MM.1S (cell line): ENCODE data around the gene KCNC4.

Source experiments
- DNase-seq: peaks from one replicate; pipeline ENCODE4 v3.0.0-alpha.2; 2015
- H2AFZ ChIP-seq: fragments of 300-600 bp; sonication (generic); 2 replicates; pipeline ENCODE4 v1.6.0; 2016; ENCODE audit warnings: antibody characterized with exemption, low read length
- H3F3A ChIP-seq: fragments of 300-600 bp; sonication (generic); 2 replicates; pipeline ENCODE4 v1.6.1; 2016; ENCODE audit warnings: mild to moderate bottlenecking, antibody characterized with exemption, low read length, moderate library complexity, mixed read lengths; ENCODE audit not compliant: insufficient read depth
- H3K27ac ChIP-seq: fragments of 300-600 bp; sonication (generic); 2 replicates; pipeline ENCODE4 v1.5.1; 2016; ENCODE audit warnings: mild to moderate bottlenecking, low read length
- H3K27me3 ChIP-seq: fragments of 300-600 bp; sonication (generic); replicated peaks from 2 replicates; pipeline ENCODE4 v1.6.0; 2016; ENCODE audit warnings: low read length; ENCODE audit not compliant: insufficient read depth
- H3K36me3 ChIP-seq: fragments of 300-600 bp; sonication (generic); replicated peaks from 2 replicates; pipeline ENCODE4 v1.6.1; 2016; ENCODE audit warnings: mild to moderate bottlenecking, low read length, mixed read lengths; ENCODE audit not compliant: insufficient read depth
- H3K4me1 ChIP-seq: fragments of 300-600 bp; sonication (generic); 2 replicates; pipeline ENCODE4 v1.6.1; 2016; ENCODE audit warnings: low read length, mixed read lengths
- H3K4me2 ChIP-seq: fragments of 300-600 bp; sonication (generic); 2 replicates; pipeline ENCODE4 v1.6.0; 2016; ENCODE audit warnings: low read depth, low read length
- H3K4me3 ChIP-seq: fragments of 300-600 bp; sonication (generic); 2 replicates; pipeline ENCODE4 v1.5.1; 2016; ENCODE audit warnings: low read length, mixed read lengths
- H3K79me2 ChIP-seq: fragments of 300-600 bp; sonication (generic); 2 replicates; pipeline ENCODE4 v1.6.1; 2016; ENCODE audit warnings: mixed run types, low read length, mixed read lengths
- H3K9ac ChIP-seq: fragments of 300-600 bp; sonication (generic); 2 replicates; pipeline ENCODE4 v1.6.1; 2016; ENCODE audit warnings: low read length, mixed read lengths
- H3K9me2 ChIP-seq: fragments of 300-600 bp; sonication (generic); replicated peaks from 2 replicates; pipeline ENCODE4 v1.6.1; 2016; ENCODE audit warnings: mild to moderate bottlenecking, low read length, mixed read lengths; ENCODE audit not compliant: insufficient read depth
- H3K9me3 ChIP-seq: fragments of 300-600 bp; sonication (generic); replicated peaks from 2 replicates; pipeline ENCODE4 v1.6.1; 2016; ENCODE audit warnings: mild to moderate bottlenecking, low read length, mixed read lengths; ENCODE audit not compliant: insufficient read depth
- H4K20me1 ChIP-seq: fragments of 300-600 bp; sonication (generic); 2 replicates; pipeline ENCODE4 v1.6.1; 2016; ENCODE audit warnings: mild to moderate bottlenecking, low read length, moderate library complexity, mixed read lengths; ENCODE audit not compliant: insufficient read depth
- EZH2 ChIP-seq: fragments of 300-600 bp; sonication (generic); optimal IDR thresholded peaks from 2 replicates; pipeline ENCODE3; 2017; ENCODE audit warnings: low read depth, mild to moderate bottlenecking, antibody characterized with exemption, low read length, mixed read lengths
- EZH2phosphoT487 ChIP-seq: fragments of 300-600 bp; sonication (generic); IDR thresholded peaks from 2 replicates; pipeline ENCODE4 v1.6.1; 2018; ENCODE audit warnings: antibody characterized with exemption, low read length
- TF ChIP-seq, protein P1 (sequence below): fragments of 300-600 bp; sonication (generic); IDR thresholded peaks from 2 replicates; pipeline ENCODE4 v1.5.1; 2016; ENCODE audit warnings: antibody characterized with exemption, low read length, mixed read lengths

KCNC4 gene

DNA sequence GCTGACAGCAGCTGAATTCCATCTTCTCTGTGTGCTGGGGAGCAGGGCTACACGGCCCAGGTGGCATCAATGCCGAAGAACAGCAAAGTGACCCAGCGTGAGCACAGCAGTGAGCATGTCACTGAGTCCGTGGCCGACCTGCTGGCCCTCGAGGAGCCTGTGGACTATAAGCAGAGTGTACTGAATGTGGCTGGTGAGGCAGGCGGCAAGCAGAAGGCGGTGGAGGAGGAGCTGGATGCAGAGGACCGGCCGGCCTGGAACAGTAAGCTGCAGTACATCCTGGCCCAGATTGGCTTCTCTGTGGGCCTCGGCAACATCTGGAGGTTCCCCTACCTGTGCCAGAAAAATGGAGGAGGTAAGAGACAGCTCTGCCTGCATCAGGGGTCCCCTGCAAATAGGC is 43.3 kb upstream of the KCNC4 start:
- Histone ChIP-seq H3F3A (no peaks in the 10 kb centered on the region), H3K36me3 (no peaks in the 10 kb centered on the region), H3K27ac (no peak overlapping the region), H2AFZ (no peak overlapping the region), H3K4me3 (no peak overlapping the region), H4K20me1 (no peaks in the 10 kb centered on the region), H3K4me1 (no peaks in the 10 kb centered on the region), H3K9me3 (no peaks in the 10 kb centered on the region), H3K9ac (no peak overlapping the region), H3K9me2 (no peaks in the 10 kb centered on the region), H3K4me2 (no peak overlapping the region), H3K79me2 (no peaks in the 10 kb centered on the region), H3K27me3 (no peaks in the 10 kb centered on the region)
- TF ChIP-seq, protein P1, sequence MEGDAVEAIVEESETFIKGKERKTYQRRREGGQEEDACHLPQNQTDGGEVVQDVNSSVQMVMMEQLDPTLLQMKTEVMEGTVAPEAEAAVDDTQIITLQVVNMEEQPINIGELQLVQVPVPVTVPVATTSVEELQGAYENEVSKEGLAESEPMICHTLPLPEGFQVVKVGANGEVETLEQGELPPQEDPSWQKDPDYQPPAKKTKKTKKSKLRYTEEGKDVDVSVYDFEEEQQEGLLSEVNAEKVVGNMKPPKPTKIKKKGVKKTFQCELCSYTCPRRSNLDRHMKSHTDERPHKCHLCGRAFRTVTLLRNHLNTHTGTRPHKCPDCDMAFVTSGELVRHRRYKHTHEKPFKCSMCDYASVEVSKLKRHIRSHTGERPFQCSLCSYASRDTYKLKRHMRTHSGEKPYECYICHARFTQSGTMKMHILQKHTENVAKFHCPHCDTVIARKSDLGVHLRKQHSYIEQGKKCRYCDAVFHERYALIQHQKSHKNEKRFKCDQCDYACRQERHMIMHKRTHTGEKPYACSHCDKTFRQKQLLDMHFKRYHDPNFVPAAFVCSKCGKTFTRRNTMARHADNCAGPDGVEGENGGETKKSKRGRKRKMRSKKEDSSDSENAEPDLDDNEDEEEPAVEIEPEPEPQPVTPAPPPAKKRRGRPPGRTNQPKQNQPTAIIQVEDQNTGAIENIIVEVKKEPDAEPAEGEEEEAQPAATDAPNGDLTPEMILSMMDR: no peak
- TF ChIP-seq EZH2: no peak
- TF ChIP-seq EZH2phosphoT487: no peak
- DNase-seq: no peak

DNA sequence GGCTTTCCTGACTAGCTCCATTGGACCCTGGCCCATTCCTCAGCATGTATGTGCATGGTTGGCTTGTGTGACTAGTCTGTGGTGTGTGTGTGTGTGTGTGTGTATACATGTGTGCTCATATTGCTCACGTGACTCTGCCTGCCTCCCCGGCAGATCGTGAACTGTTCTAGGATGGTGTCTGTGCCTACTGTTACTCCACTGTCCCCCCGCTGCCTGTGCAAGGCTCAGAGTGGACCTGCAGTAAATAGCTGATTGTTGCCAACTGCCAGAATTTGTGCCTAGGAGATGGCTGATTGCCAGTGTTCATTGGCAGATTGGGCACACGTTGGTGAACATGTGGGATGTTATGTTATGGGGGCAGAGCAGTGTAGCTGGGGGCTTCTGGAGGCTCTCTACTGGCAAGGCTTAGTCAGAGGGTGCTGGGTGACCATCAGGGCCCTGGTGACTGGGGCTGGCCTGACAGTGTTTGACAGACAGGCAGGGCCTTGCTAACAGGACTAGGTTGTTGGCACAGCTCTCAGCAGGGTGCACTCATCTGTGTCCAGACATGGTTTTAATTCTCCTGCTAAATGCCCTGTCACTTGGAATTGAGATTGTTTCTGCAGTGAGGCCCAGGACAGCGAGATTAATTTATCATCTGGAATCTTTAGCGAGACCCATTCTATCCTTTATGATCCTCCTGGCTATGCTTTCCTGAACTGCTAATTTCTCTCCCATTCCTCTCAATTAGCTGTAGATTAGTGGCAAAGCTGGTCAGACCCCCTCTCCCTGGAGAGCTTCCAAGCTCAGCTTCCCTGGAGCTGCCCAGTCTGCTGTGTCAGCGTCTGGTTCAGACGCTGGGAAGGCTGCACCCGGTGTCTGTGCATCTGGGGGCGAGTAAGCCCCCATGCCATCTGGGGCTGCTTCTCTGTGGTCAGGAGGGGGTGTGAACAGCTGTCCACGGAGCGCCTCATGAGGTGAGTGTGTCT is 39.1 kb upstream of the KCNC4 start:
- no peak for DNase-seq
- H3K27me3 ChIP-seq: no peaks in the 10 kb centered on the region
- H3K27ac ChIP-seq: no peak overlapping the region
- H2AFZ ChIP-seq: no peak overlapping the region
- no peaks in the 10 kb centered on the region for H3K36me3 ChIP-seq
- H3K4me1 ChIP-seq: no peaks in the 10 kb centered on the region
- H3K9me2 ChIP-seq: no peaks in the 10 kb centered on the region
- TF ChIP-seq EZH2phosphoT487 (no peak), EZH2 (no peak)
- TF ChIP-seq, protein P1: no peak
- H4K20me1 ChIP-seq: no peaks in the 10 kb centered on the region
- H3K9me3 ChIP-seq: no peaks in the 10 kb centered on the region
- H3F3A ChIP-seq: no peaks in the 10 kb centered on the region
- no peak overlapping the region for H3K4me3 ChIP-seq
- no peak overlapping the region for H3K4me2 ChIP-seq
- H3K79me2 ChIP-seq: no peaks in the 10 kb centered on the region
- no peak overlapping the region for H3K9ac ChIP-seq

DNA sequence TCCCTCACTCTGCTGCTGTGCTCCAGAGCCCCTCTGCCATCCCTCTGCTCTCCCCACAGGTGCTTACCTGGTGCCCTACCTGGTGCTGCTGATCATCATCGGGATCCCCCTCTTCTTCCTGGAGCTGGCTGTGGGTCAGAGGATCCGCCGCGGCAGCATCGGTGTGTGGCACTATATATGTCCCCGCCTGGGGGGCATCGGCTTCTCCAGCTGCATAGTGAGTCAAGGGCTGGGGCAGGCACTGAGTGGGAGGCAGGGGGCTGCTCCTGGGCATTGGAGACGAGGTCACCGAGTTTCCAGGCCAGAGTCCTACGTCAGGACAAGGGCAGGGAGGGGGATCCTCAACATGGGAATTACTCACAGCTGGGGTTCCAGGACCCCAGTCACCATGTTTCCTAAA is 38.1 kb upstream of the KCNC4 start:
- DNase-seq: no peak
- TF ChIP-seq EZH2phosphoT487 (no peak), EZH2 (no peak)
- TF ChIP-seq, protein P1: no peak
- H3K4me2 ChIP-seq: no peak overlapping the region
- H3K36me3 ChIP-seq: no peaks in the 10 kb centered on the region
- H2AFZ ChIP-seq: no peak overlapping the region
- no peak overlapping the region for H3K4me3 ChIP-seq
- H3K4me1 ChIP-seq: no peaks in the 10 kb centered on the region
- H3K27me3 ChIP-seq: no peaks in the 10 kb centered on the region
- no peak overlapping the region for H3K27ac ChIP-seq
- no peaks in the 10 kb centered on the region for H3K9me3 ChIP-seq
- H3K9ac ChIP-seq: no peak overlapping the region
- no peaks in the 10 kb centered on the region for H3K9me2 ChIP-seq
- no peaks in the 10 kb centered on the region for H3F3A ChIP-seq
- no peaks in the 10 kb centered on the region for H3K79me2 ChIP-seq
- H4K20me1 ChIP-seq: no peaks in the 10 kb centered on the region
